Cerebellar nuclear complex (tissue), 1 donor: Measurements from ENCODE around the gene GRAP2.
"Not testable (repeated sequence)": the region's sequence is repeated elsewhere in the genome, so short reads cannot be mapped to it uniquely, and the experiment has no call there.

Source experiments
- DNase-seq, 2 experiments: peaks; one replicate each; lab custom pipeline; 2025; lab: John Stamatoyannopoulos, UW

The GRAP2 gene

DNA sequence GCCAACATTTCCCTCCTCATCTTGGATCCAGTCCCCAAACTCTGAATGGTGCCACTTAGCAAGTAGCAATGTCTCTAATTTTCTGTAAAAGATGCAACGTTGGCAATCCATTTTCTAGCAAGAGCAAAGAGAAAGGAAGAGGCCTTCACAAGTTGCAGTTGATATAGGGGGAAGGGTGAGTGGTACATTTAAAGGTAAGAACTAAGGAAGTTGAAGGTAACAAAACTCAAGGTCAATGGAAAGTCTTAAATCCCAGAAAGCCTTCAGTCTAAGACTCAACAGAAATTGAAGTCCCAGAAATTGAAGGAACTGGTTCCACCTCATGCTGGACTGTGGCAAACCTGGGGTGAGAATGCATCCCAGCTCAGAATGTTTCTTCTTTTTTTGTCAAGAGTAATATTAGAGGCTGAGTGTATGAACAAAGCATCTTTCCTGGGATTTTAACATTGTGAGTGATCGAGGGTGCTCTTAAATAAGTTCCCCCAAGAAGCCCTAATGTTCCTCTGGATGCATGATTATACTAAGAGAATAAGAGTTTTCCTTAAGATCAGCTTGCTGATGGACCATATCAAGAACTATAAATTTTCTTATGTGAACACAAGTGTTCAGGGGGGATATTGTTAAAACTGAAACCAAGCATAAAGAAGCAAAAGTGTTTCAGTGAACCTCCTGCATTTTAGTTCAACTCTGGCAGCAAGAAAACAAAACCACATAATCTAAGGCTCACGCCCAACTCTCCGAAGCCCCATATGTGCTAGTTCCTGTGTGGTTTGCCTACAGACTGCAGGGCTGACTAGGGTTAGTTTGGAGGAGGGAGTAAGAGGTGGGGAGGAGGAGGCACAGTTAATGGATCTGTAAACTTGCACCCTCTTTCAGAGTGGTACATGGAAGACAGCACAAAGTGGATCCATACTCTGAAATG is at the start of gene GRAP2:
Gene GRAP2, plus strand, starts transcription at position 779 of the 922 bp plus-strand sequence. CDS start 46,023 bp downstream, outside the sequence.
- no peak for DNase-seq

DNA sequence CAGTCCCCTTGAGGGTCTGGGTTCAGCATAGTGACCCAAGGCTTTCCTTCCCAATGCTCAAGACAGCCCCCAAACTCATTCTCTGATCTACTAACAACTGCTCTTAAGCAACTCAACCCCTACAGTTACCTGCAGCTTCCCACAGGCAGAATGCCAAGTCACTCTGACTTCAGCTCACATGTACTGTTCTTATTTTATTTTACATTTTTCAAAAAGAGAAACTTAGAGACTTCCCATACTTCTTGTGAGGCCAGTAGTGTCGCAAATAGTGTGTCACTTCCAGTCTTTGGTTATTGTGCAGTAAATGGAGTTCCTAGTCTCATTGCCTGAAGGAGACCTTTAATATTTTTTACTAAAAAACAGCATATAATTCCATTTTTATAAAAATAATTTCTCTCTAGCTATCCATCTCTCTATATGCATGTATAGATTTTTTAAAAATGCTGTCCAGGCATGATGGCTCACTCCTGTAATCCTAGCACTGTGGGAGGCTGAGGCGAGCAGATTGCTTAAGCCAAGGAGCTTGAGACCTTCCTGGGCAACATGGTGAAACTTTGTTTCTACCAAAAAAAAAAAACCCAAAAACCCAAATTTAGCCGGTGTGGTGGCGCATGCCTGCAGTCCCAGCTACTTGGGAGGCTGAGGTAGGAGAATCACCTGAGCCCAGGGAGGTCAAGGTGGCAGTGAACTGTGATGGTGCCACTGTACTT is 49.1 kb upstream of the GRAP2 start:
- DNase-seq, result no peak

- no peak for DNase-seq
These were observed 48.1 kb upstream of the GRAP2 start for GRCh38 chr22:39852799-39853198.

GRCh38 chr22:39856588-39856987 is 44.3 kb upstream of the GRAP2 start:
- DNase-seq, result no peak

GRCh38 chr22:39859903-39860588 is 40.8 kb upstream of the GRAP2 start:
- no peak for DNase-seq

GRCh38 chr22:39868741-39869140 is 32.1 kb upstream of the GRAP2 start:
- no peak for DNase-seq

- DNase-seq, result not testable (repeated sequence)
These were observed 31.1 kb upstream of the GRAP2 start for GRCh38 chr22:39869797-39870196.

GRCh38 chr22:39871008-39871798 is 29.7 kb upstream of the GRAP2 start:
- no peak for DNase-seq

GRCh38 chr22:39872548-39872947 is 28.3 kb upstream of the GRAP2 start:
- no peak for DNase-seq

DNA sequence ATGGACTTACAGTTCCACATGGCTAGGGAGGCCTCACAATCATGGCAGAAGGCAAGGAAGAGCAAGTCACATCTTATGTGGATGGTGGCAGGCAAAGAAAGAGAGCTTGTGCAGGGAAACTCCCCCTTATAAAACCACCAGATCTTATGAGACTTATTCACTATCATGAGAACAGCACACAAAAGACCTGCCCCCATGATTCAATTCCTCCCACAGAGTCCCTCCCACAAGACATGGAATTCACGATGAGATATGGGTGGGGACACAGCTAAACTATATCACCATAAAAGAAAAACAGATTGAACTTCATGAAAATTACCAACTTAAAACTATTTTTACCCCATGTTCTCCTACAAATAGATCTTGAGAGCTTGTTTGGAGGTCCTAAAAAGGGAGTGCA is 26.9 kb upstream of the GRAP2 start:
- DNase-seq, result no peak

DNA sequence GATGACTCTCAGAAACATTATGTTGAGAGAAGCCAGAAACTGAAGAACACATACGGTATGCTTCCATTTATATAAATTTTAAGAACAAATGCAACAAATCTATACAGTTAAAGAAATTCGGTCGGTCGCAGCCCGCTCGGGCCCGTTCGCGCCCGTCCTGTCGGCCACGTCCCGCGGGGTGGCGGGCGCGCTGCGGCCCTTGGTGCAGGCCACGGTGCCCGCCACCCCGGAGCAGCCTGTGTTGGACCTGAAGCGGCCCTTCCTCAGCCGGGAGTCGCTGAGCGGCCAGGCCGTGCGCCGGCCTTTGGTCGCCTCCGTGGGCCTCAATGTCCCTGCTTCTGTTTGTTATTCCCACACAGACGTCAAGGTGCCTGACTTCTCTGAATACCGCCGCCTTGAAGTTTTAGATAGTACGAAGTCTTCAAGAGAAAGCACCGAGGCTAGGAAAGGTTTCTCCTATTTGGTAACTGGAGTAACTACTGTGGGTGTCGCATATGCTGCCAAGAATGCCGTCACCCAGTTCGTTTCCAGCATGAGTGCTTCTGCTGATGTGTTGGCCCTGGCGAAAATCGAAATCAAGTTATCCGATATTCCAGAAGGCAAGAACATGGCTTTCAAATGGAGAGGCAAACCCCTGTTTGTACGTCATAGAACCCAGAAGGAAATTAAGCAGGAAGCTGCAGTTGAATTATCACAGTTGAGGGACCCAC is 25.6 kb upstream of the GRAP2 start:
- DNase-seq, result not testable (repeated sequence)

- DNase-seq, result no peak
These were observed 23.6 kb upstream of the GRAP2 start for GRCh38 chr22:39877079-39877845.

DNA sequence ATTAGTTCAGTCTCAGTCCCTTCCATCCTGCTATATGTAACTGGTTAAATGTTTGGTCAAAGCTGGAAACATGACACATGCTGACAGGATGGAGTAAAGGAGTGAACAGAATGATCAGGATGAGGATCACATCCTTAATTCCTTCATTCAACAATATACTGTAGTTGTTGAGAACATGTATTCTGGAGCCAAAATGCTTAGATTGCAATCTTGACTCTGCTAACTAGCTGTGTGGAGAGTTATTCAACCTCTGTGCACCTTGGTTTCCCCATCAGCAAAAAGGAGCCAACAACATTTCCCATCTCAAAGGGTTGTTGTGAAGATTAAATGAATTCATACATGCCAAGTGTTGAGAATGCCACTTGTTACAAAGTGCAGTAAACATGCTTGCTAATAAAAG is 20.2 kb upstream of the GRAP2 start:
- no peak for DNase-seq

GRCh38 chr22:39883057-39883456 is 17.8 kb upstream of the GRAP2 start:
- no peak for DNase-seq

DNA sequence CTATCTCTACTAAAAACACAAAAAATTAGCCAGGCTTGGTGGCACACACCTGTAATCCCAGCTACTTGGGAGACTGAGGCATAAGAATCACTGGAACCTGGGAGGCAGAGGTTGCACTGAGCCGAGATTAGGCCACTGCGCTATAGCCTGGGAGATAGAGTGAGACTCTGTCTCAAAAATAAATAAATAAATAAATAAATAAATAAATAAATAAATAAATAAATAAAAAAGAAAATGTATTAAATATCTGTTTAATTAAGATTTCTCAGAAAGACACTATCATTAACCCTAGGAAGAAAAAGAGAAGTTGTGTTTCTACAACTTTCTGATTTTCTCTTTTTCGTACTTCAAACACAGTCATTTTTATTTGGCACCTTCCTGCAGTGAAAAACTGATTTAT is 11.0 kb upstream of the GRAP2 start:
- not testable (repeated sequence) for DNase-seq

DNA sequence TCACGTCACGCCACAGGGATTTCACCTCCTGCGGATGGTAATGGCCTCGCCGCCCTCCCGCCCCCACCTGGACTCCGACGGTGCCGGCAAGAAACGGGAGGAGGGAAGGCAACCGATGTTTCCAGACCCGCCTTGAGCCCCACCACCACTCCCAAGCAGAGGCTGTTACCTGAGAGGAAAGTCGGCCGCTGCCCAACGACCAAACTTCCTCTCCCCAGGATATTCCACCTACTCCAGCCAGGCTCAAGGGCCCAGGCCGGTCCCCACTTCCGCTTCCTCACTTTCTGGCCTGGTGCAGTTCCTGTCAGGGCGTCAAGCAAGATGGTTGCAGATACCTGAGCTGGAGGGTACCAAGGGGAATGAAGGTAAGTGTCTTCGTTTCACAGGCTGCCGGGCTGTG is 7.4 kb upstream of the GRAP2 start, which contains the start of gene ENTHD1:
Gene ENTHD1, minus strand, starts transcription at position 235 of the 400 bp plus-strand sequence. CDS start 6,012 bp downstream, outside the sequence.
- DNase-seq, result no peak

GRCh38 chr22:39894554-39895092 is 6.3 kb upstream of the GRAP2 start:
- no peak for DNase-seq

DNA sequence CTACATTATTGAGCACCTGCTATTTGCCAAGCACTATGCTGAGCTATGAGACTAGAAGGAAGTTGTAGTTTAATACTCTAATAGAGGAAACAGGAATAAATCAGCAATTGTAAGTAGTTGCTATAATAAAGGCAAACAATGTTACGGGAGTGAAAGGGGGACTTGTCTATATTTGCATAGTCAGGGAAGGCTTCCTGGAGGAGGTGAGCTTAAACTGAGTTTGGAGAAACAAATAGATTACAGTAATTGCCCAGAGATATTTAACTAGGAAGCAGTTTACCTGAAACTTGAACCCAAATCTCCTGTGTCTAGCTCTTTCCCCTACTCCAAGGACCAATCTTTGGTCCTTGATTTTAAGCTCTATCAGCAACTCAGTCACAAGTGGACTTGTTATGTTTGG is 5.2 kb upstream of the GRAP2 start:
- DNase-seq, result no peak

DNA sequence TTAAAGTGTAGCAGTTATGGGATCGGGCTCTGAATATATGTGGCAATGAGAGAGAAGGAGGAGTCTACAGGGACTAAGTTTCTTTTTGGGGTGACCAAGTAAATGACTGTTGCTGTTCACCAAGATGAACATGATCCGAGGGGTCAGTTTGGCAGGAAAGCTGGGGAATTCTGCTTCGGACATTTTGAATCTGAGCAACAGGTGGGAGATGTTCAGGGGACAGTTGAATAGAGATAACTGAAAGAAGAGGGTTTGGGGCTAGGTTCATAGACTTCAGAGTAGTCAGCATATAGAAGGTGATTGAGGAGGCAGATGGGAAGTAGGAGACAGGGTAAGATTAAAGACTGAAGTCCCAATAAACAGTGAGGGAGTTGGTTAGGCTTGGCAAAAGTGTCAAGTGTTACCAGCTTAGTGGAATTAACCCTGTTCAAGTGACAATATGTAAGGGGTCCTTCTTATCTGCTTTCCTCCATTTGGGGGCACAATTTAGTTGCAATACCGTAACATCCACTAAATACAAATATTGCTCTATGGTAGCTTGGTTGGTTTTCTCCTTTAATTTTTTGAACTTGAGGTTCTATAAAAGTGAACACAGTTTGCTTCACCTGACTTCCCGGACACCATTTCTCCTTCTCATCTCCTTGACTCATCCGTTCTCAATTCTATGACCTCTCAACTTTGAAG is 4.4 kb upstream of the GRAP2 start:
- no peak for DNase-seq
